GM18909 (cell line): ENCODE results near the gene PAMR1.

ENCODE experiments used
- ATAC-seq: cut with Tn5 transposase; IDR thresholded peaks from one replicate; pipeline ENCODE4 v1.9.1; 2021; ENCODE audit warnings: mild to moderate bottlenecking; ENCODE audit not compliant: unreplicated experiment, poor library complexity

The PAMR1 gene

GRCh38 chr11:35413598-35413997 is 111.8 kb downstream of the PAMR1 start:
- ATAC-seq, result no peak

DNA sequence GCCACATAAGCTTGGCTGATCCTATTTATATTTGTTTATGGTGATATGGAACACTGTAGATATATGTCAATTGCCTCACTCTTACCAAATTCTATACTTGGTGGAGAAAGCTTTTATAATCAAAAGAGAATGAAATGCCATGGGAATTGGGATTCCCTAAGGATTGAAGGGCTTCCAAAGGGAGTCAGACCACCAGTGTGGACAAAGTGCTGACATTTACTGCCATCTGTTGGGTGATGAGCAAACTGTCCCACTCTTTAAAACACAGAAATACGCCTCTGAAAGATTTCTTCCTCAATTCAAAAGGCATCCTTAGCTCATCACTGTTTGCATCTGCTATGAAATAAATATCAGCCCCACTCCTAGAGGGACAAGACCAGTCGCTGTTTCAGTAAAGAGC is 113.1 kb downstream of the PAMR1 start:
- no peak for ATAC-seq

DNA sequence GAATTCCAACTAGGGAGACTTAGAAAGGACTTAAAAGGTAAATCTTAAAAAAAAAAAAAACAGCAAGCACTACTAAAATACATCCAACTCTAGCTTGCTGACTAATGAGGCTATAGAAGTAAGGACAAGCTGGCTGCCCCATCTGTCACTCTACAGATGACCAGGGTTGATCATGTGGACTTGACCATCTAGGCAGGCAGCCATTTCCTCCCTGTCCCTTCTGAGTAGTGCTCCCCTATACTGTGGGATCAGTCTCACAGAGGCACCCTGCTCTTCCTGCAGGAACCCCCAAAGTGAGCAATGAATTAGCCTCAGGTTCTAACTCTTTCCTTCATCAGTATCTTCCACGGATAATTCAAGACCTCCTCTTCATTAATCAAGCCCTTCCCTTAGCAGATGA is 118.4 kb downstream of the PAMR1 start:
- no peak for ATAC-seq

- no peak for ATAC-seq
Observed at GRCh38 chr11:35404388-35404775, 121.0 kb downstream of the PAMR1 start.

GRCh38 chr11:35403765-35404387 is 121.5 kb downstream of the PAMR1 start:
- ATAC-seq, result no peak

DNA sequence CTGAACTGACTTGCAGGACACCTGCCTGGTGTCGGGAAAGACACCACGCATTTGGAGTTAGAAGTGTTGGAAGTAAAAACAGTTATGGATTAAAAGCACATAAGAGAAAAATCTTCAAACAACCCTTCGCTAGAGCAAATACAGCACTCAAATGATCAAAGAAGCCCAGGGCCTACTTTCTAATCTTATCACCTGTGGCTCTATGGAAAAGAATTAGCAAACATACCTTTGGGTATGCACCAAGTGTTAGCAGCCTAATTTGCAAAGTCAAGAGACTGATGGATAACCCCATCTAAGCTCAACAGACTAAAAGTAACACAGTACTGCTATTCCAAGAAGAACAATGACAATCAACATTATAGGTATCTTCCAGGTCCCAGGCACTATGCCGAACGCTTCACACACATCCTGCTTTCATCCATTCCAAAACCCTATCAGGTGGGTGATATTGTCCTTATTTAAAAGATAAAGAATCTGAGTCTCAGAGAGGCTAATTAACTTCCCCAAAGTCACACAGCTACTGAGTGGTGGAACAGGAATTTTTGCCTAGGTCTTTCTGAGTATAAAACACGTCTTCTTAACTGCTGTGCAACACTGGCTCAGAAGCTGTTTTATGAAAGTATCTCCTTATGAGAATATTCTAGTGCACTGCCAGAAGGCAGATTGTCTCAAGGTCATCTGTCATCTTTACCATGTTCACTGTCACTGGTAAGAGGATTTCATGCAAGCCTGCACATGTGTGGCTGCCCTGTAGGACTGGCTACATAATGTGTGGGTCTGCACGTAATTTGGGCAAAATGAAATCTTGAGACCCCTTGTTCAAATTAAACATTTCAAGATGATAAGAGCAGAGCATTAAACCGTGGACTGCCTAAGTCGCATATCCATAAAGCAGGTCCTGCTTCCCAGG is 122.4 kb downstream of the PAMR1 start:
- no peak for ATAC-seq

- ATAC-seq, result no peak
Observed at GRCh38 chr11:35398881-35399280, 126.5 kb downstream of the PAMR1 start.

DNA sequence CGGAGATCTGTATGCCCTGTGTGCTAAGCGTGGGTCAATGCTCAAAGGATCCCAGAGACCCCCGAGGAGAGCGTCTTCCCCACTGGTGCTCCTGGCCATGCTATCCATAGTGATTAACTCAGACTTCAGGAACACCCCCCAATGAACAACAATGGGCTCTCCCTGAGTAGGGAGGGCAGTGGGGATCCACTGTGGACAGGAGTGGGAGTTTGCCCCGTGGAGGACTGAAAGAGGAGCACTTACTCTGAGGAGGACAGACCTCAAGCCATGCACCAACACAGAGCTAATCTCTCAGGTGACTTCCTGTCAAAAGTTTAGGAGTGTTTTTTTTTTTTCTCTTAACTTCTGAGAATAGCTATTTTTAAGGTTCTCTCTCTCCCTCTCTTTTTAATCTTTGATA is 130.5 kb downstream of the PAMR1 start:
- ATAC-seq, result no peak

GRCh38 chr11:35393098-35393497 is 132.3 kb downstream of the PAMR1 start:
- ATAC-seq, result no peak

GRCh38 chr11:35391922-35392688 is 133.3 kb downstream of the PAMR1 start:
- peak; percentile 55 for ATAC-seq

GRCh38 chr11:35390737-35391682 is 134.4 kb downstream of the PAMR1 start:
- ATAC-seq, result peak; percentile 92

- no peak for ATAC-seq
Observed at GRCh38 chr11:35389897-35390465, 135.4 kb downstream of the PAMR1 start.

DNA sequence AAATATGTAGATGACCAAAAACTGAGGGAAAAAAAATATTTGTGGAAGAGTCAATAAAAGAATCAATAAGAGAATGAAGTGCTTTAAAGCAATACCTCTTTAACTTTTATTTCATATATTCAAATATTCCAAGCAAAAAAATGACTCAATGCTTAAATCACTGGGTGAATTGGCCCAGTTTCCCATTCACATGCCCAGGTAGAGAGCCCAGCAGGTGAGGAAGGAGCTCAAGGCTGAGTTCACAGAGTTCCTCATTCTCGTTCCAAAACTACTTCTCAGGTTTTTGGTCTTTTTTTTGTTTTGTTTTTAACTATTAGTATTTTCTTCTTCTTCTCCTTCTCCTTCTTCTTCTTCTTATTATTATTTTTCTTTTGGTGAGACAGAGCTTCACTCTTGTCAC is 136.3 kb downstream of the PAMR1 start:
- no peak for ATAC-seq

- ATAC-seq, result no peak
Observed at GRCh38 chr11:35388061-35388460, 137.4 kb downstream of the PAMR1 start.

DNA sequence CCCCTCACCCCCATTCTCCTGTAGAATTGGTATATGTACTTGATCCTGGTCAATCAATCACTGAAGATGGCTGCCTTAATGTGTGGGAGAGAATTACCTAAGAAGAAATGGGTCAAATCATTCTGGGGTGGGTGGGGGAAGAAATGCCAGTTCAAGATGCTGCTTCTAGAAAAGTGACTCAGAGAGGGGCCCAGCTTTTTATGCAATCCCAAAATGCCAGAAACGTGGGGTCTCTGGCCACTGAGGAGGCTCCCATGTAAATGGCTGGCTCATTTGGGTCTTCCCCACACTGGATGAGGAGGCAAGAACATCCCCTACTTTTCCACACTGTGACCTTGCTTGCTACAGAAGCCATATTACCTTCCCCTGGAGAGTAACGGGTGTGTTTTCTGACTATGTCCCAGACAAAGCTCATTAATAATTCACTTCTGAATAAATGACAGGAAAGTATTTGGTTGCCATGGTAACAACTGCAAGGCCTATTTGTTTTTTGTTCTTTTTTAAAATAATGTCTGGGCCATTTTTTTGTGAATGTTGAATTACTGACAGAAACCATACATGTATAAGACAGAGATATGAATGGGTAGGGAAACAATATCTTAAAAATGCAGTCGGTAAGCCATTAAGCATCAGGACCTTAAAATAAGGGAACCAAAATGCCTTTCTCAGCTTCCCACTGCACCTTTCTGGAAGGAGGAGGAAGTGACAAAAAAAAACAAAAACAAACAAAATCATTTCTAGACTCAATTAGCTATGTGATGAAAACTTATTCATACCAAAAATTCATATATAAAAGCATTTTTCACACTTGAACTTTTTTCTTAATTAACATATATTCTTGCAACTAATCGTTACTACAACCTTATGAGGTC is 138.1 kb downstream of the PAMR1 start:
- no peak for ATAC-seq

GRCh38 chr11:35383953-35384352 is 141.5 kb downstream of the PAMR1 start:
- ATAC-seq, result no peak
